ENCODE results near the gene ZNF598.
"Not testable (repeated sequence)": the region's sequence is repeated elsewhere in the genome, so short reads cannot be mapped to it uniquely, and the experiment has no call there.

The ZNF598 gene

GRCh38 chr16:2040041-2040786, 30.6 kb upstream of the ZNF598 start:
- DNase-seq: no peak

- DNase-seq: no peak
Observed at GRCh38 chr16:2039274-2040031, 29.8 kb upstream of the ZNF598 start.

- no peak for DNase-seq
Observed at GRCh38 chr16:2038382-2039231, 29.0 kb upstream of the ZNF598 start.

- no peak for DNase-seq
Observed at GRCh38 chr16:2037647-2038381, 28.2 kb upstream of the ZNF598 start.

GRCh38 chr16:2037115-2037514, 27.5 kb upstream of the ZNF598 start:
- DNase-seq: no peak

- no peak for DNase-seq
Observed at GRCh38 chr16:2036200-2036966, 26.8 kb upstream of the ZNF598 start.

- no peak for DNase-seq
Observed at GRCh38 chr16:2035431-2036199, 26.0 kb upstream of the ZNF598 start.

- DNase-seq: no peak
Observed at GRCh38 chr16:2034696-2035430, 25.2 kb upstream of the ZNF598 start.

GRCh38 chr16:2033909-2034695, 24.5 kb upstream of the ZNF598 start:
- not testable (repeated sequence) for DNase-seq

GRCh38 chr16:2033057-2033908, 23.7 kb upstream of the ZNF598 start:
- DNase-seq: no peak

- no peak for DNase-seq
Observed at GRCh38 chr16:2032285-2033056, 22.9 kb upstream of the ZNF598 start.

- no peak for DNase-seq
Observed at GRCh38 chr16:2031081-2031577, 21.5 kb upstream of the ZNF598 start.

GRCh38 chr16:2030036-2030435, 20.4 kb upstream of the ZNF598 start:
- no peak for DNase-seq

- no peak for DNase-seq
Observed at GRCh38 chr16:2029350-2029749, 19.7 kb upstream of the ZNF598 start.

GRCh38 chr16:2028620-2029220, 19.1 kb upstream of the ZNF598 start:
- no peak for DNase-seq

GRCh38 chr16:2028146-2028545, 18.5 kb upstream of the ZNF598 start:
- no peak for DNase-seq

Data from activated effector memory CD4-positive, alpha-beta T cell treated with Interleukin-2 at 50 U/mL for 16 hours (primary cell).